Natural killer cell (primary cell): ENCODE measurements around the gene NYNRIN. TPM values are rescaled to one million over a fixed set of nuclear protein-coding genes. Genes with fewer than 3 reads are reported as not detected.

Source experiments
- ATAC-seq, 3 donors: fragments of 150-1000 bp in 2 of 3; fragments of 200-7000 bp in 1 of 3; cut with Tn5 transposase; 1 replicate in 1 of 3; 2 replicates in 2 of 3; pipeline ENCODE4 v1.10.0; 2021; ENCODE audit warnings: mild to moderate bottlenecking in 2 of 3, moderate library complexity in 2 of 3
- DNase-seq, 2 donors: peaks; one replicate each; pipeline versions ENCODE4 v3.0.0 to v3.0.0-alpha.2; 2013 to 2021; ENCODE audit warnings: mixed read lengths in 1 of 2
- H3K27ac ChIP-seq: one replicate; pipeline ENCODE4 v1.5.1; 2013; ENCODE audit warnings: mild to moderate bottlenecking, low read length
- H3K27me3 ChIP-seq: one replicate; pipeline ENCODE4 v1.6.1; 2013; ENCODE audit warnings: low read length; ENCODE audit not compliant: control insufficient read depth, insufficient read depth
- H3K36me3 ChIP-seq: one replicate; pipeline ENCODE4 v1.6.1; 2013; ENCODE audit warnings: low read length; ENCODE audit not compliant: control insufficient read depth, insufficient read depth
- H3K4me1 ChIP-seq: one replicate; pipeline ENCODE4 v1.6.1; 2013; ENCODE audit warnings: low read length; ENCODE audit not compliant: control insufficient read depth, insufficient read depth
- H3K4me3 ChIP-seq: one replicate; pipeline ENCODE4 v1.5.1; 2013; ENCODE audit warnings: low read length
- H3K9me3 ChIP-seq: one replicate; pipeline ENCODE4 v1.6.1; 2013; ENCODE audit warnings: low read length; ENCODE audit not compliant: control insufficient read depth, insufficient read depth
- H3K27ac Mint-ChIP-seq, 2 donors: one replicate each; pipeline ENCODE4 v1.8.0; 2022; ENCODE audit warnings: mild to moderate bottlenecking in 2 of 2, mixed read lengths in 2 of 2, moderate library complexity in 1 of 2
- H3K27me3 Mint-ChIP-seq, 2 donors: one replicate each; pipeline ENCODE4 v1.8.0; 2022; ENCODE audit warnings: low read depth in 2 of 2, mixed read lengths in 2 of 2
- H3K36me3 Mint-ChIP-seq: one replicate; pipeline ENCODE4 v1.8.0; 2022; ENCODE audit warnings: mixed read lengths
- H3K4me1 Mint-ChIP-seq, 2 donors: one replicate each; pipeline ENCODE4 v1.8.0; 2022; ENCODE audit warnings: mixed read lengths in 2 of 2
- H3K4me3 Mint-ChIP-seq: one replicate; pipeline ENCODE4 v1.8.0; 2022; ENCODE audit warnings: mild to moderate bottlenecking, moderate library complexity, mixed read lengths
- H3K9me3 Mint-ChIP-seq, 2 donors: one replicate each; pipeline ENCODE4 v1.8.0; 2022; ENCODE audit warnings: mixed read lengths in 2 of 2
- CTCF ChIP-seq: fragments of 200-600 bp; IDR thresholded peaks from one replicate; pipeline ENCODE4 v1.8.0; 2022; ENCODE audit warnings: antibody characterized with exemption
- WGBS: methylation state at CpG from one replicate; pipeline ENCODE4 v1.1.7; 2013; ENCODE audit warnings: missing lambda C conversion rate; ENCODE audit not compliant: insufficient coverage; 5-methylcytosine and 5-hydroxymethylcytosine counted together
- intact Hi-C: fragments of 100-400 bp; cut with micrococcal nuclease; formaldehyde crosslinking; loops from one replicate; pipeline ENCODE4 v1.14.2; 2022
- total RNA-seq, 4 donors: library from RNA; stranded (reverse); fragments of 120-200 nt in 1 of 4; gene quantifications; one replicate each; pipeline versions ENCODE4 v1.2.3 to v1.2.4, GENCODE V29; 2013 to 2022

NYNRIN gene
- total RNA-seq, 3 donors from 2014 or later (not counting 1 experiment from before 2014, with no cell fraction given), result 0.23 to 0.53 (median 0.42) TPM

DNA sequence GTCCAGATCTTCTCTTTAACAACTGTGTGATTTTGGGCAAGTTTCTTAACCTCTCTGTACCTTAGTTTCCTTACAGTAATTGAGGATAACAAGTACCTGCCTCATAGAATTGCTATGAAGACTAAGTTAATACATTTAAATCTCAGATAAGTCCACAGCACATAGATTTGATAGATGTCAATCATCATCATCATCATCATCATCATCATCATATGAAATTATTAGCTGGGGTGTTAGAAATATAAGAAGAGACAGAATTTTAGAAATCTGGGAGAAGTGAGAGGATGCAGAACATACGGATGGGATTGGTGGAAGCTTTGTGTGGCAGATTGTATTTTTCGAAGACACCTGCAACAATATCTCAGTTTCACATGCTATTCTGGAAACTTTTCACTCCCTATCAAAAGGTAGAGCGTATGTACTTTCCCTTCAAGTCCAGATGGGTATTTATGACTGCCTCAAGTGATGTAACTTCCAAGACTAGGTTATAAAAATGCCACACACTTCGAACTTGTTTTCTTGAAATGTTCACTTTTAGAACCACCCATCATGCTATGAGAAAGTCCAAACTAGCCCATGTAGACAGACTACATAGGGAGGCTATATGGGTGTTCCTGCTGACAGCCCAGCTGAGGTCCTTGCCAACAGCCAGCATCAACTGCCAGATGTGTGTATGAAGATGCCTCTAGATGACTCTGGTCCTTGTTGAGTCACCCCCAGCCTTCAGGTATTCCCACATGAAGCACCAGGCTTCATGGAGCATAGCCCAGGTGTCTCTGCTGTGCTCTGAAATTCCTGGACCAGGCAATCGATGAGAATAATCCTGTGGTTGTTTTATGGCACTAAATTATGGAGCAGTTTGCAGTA is 64.4 kb downstream of the NYNRIN start:
- DNase-seq, result no peak
- Mint-ChIP-seq H3K27me3 (peaks cover 0 to 12% of the 10 kb centered on the region in 2 donors), H3K4me3 (no peak overlapping the region), H3K27ac (no peak overlapping the region), H3K9me3 (no peaks in the 10 kb centered on the region), H3K36me3 (no peaks in the 10 kb centered on the region), H3K4me1 (peaks cover 4 to 6% of the 10 kb centered on the region in 2 donors)
- intact Hi-C loops, result no loop called here
- ATAC-seq, result no peak
- 92% methylated on average over 3 of the region's 5 CpGs for WGBS
- Histone ChIP-seq H3K4me3 (no peak overlapping the region), H3K27ac (no peak overlapping the region), H3K4me1 (peaks cover 4% of the 10 kb centered on the region), H3K9me3 (no peaks in the 10 kb centered on the region), H3K27me3 (no peaks in the 10 kb centered on the region), H3K36me3 (no peaks in the 10 kb centered on the region)
- no peak for TF ChIP-seq CTCF

DNA sequence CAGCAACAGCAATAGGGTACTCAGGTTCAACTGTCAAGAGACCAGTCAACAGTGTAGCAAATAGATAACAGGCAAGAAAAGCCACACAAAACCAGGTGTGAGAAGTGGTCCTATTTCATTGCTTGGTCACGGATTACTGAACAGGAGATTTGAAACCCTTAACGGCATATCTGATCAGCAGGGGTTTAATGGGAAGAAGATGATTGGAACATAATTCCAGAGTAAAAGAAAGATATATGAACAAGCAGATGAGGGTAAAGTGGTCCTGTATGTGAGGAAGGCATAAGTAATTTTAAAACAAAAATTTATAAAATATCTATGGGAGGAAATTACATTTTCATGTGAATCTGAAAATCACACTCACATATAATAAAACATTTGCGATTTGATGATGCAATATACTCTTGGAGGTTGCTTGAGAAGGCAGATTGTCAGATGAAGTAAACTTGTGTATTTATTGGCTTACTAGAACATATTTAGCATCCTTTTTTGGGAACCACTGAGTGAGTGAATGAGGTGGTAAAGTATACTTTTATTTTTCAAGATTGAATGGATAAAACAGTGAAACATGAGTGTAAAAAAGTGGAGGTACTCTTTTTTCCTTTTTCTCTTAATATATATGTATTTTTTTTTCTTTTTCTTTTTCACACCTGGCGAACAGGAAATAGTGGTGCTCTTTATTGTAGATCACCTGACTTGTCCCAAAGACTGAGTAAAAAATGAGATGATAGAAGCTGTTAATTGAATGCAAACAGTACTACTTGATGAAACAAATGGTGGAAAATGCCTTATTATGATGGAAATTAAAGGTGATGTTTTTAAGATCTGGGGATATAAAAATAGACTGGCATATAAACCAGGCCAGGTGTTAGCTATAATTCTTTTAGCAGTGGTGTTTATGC is 65.3 kb downstream of the NYNRIN start:
- Histone ChIP-seq H3K4me3 (no peak overlapping the region), H3K27me3 (no peaks in the 10 kb centered on the region), H3K4me1 (peaks cover 4% of the 10 kb centered on the region), H3K36me3 (no peaks in the 10 kb centered on the region), H3K9me3 (no peaks in the 10 kb centered on the region), H3K27ac (no peak overlapping the region)
- ATAC-seq, result no peak
- H3K9me3 Mint-ChIP-seq, result no peaks in the 10 kb centered on the region
- whole genome bisulfite sequencing, result 83% methylated on average over 4 of the region's 4 CpGs
- no peak overlapping the region for H3K27ac Mint-ChIP-seq
- peaks cover 4 to 6% of the 10 kb centered on the region in 2 donors for H3K4me1 Mint-ChIP-seq
- no peak for DNase-seq
- intact Hi-C loops, result no loop called here
- TF ChIP-seq CTCF, result no peak
- no peak overlapping the region for H3K4me3 Mint-ChIP-seq
- H3K36me3 Mint-ChIP-seq, result no peaks in the 10 kb centered on the region
- H3K27me3 Mint-ChIP-seq, result peaks cover 0 to 12% of the 10 kb centered on the region in 2 donors

- Mint-ChIP-seq H3K4me3 (no peak overlapping the region), H3K27me3 (peaks cover 0 to 12% of the 10 kb centered on the region in 2 donors), H3K27ac (no peak overlapping the region), H3K4me1 (peaks cover 4 to 6% of the 10 kb centered on the region in 2 donors), H3K9me3 (no peaks in the 10 kb centered on the region), H3K36me3 (no peaks in the 10 kb centered on the region)
- ATAC-seq, result no peak
- H3K27ac ChIP-seq, result no peak overlapping the region
- DNase-seq, result no peak
- no peaks in the 10 kb centered on the region for H3K36me3 ChIP-seq
- intact Hi-C loops, result no loop called here
- peaks cover 4% of the 10 kb centered on the region for H3K4me1 ChIP-seq
- no peaks in the 10 kb centered on the region for H3K9me3 ChIP-seq
- no peak for TF ChIP-seq CTCF
- H3K27me3 ChIP-seq, result no peaks in the 10 kb centered on the region
- WGBS, result 85% methylated on average over 3 of the region's 3 CpGs
- H3K4me3 ChIP-seq, result no peak overlapping the region
Observed at GRCh38 chr14:24465368-24465767, 66.6 kb downstream of the NYNRIN start.
